ENCODE measurements around the gene CXCL17. TPM values are rescaled to one million over a fixed set of nuclear protein-coding genes. Genes with fewer than 3 reads are reported as not detected.
"Not testable (repeated sequence)": the region's sequence is repeated elsewhere in the genome, so short reads cannot be mapped to it uniquely, and the experiment has no call there.

CXCL17 gene
- total RNA-seq, result not detected in 2 replicates

GRCh38 chr19:42442833-42443232 lies at the start of gene CXCL17:
CXCL17 (minus strand) TSS chr19:42442946; CDS start chr19:42442832, 114 bp downstream.
- no peak for DNase-seq (ENCODE audit: low read depth)
- no peak within 1 kb of the TSS for H3K4me3 ChIP-seq (ENCODE audit: low read depth, low read length)
- TF ChIP-seq CTCF (conservative IDR thresholded peaks at IDR 0.05; ENCODE audit: low read depth, low read length), result no peak

GRCh38 chr19:42488783-42489521 lies 46.2 kb upstream of the CXCL17 start:
- no peak for TF ChIP-seq CTCF (conservative IDR thresholded peaks at IDR 0.05; ENCODE audit: low read depth, low read length)
- DNase-seq (ENCODE audit: low read depth), result no peak
- H3K4me3 ChIP-seq (ENCODE audit: low read depth, low read length), result no peak overlapping the region

GRCh38 chr19:42487798-42488178 lies 45.0 kb upstream of the CXCL17 start:
- no peak for DNase-seq (ENCODE audit: low read depth)
- H3K4me3 ChIP-seq (ENCODE audit: low read depth, low read length), result no peak overlapping the region
- TF ChIP-seq CTCF (conservative IDR thresholded peaks at IDR 0.05; ENCODE audit: low read depth, low read length), result no peak

GRCh38 chr19:42487032-42487797 lies 44.5 kb upstream of the CXCL17 start:
- no peak for DNase-seq (ENCODE audit: low read depth)
- TF ChIP-seq CTCF (conservative IDR thresholded peaks at IDR 0.05; ENCODE audit: low read depth, low read length), result no peak
- no peak overlapping the region for H3K4me3 ChIP-seq (ENCODE audit: low read depth, low read length)

GRCh38 chr19:42485036-42485435 lies 42.3 kb upstream of the CXCL17 start:
- H3K4me3 ChIP-seq (ENCODE audit: low read depth, low read length); DNase-seq (ENCODE audit: low read depth): not testable (repeated sequence)

GRCh38 chr19:42480335-42481095 lies 37.8 kb upstream of the CXCL17 start:
- DNase-seq (ENCODE audit: low read depth), result no peak
- no peak for TF ChIP-seq CTCF (conservative IDR thresholded peaks at IDR 0.05; ENCODE audit: low read depth, low read length)
- H3K4me3 ChIP-seq (ENCODE audit: low read depth, low read length), result no peak overlapping the region

GRCh38 chr19:42479736-42480135 lies 37.0 kb upstream of the CXCL17 start:
- no peak for DNase-seq (ENCODE audit: low read depth)
- no peak for TF ChIP-seq CTCF (conservative IDR thresholded peaks at IDR 0.05; ENCODE audit: low read depth, low read length)
- no peak overlapping the region for H3K4me3 ChIP-seq (ENCODE audit: low read depth, low read length)

Measured in epithelial cell of proximal tubule (primary cell).